D341Med (cell line): Measurements from ENCODE around the gene STAG3.
"Not testable (repeated sequence)": the region's sequence is repeated elsewhere in the genome, so short reads cannot be mapped to it uniquely, and the experiment has no call there.

ENCODE experiments used
- DNase-seq: peaks from one replicate; pipeline ENCODE4 v3.0.0; 2012; ENCODE audit warnings: low spot score

The STAG3 gene

DNA sequence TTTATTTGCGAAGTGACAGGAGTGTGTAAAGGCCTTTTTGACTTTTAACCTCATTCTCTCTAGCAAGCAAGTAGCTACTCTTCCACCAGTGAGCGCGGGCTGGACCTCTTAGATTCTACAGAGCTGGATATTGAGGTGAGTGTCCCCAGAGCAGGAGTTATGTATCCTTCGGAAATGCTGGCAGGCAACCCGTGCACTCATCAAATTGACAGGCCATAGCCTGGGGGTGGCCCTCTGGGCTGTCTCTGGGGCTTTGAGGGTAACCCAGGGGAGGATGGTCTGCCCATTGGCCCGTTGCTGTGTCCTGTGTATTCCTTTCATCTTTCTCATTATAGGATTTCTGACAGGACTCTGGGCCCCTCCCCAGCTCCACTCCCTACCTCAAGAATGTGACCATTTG, 36.0 kb downstream of the STAG3 start:
- no peak for DNase-seq

- DNase-seq = not testable (repeated sequence)
These were observed 36.6 kb downstream of the STAG3 start for GRCh38 chr7:100214356-100214755.

DNA sequence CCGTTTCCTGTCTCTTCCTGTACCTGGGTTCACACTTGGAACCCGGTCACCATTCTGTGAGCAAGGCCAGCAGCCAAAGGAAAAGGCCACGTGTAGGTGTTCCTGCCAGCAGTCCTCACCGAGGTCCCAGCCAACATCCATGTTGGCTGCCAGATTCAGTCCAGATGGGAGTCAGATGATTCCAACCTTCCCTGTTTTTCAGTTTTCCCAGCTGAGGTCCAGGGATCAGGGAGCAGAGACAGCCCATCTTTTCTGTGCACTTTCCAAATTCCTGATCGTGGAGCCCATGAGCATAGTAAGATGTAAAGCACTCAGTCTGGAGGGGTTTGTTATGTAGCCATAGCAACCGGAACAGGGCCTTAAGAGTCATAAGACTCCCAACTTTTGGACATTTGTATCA, 38.2 kb downstream of the STAG3 start:
- DNase-seq = no peak

DNA sequence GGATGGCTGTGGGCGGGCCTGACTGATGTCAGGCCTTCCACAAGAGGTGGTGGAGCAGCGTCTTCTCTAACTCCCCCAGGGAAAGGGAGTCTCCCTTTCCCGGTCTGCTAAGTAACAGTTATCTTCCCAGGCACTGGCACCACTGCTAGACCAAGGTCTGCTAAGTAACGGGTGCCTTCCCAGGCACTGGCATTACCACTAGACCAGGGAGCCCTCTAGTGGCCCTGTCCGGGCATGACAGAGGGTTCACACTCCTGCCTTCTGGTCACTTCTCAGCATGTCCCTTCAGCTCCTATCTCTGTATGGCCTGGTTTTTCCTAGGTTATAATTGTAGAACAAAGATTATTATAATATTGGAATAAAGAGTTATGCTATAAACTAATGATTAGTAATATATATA, 40.2 kb downstream of the STAG3 start:
- not testable (repeated sequence) for DNase-seq

- DNase-seq = no peak
These were observed 41.6 kb downstream of the STAG3 start for GRCh38 chr7:100219271-100219737.

- DNase-seq = not testable (repeated sequence)
These were observed 42.3 kb downstream of the STAG3 start, which contains the start of gene PVRIG for GRCh38 chr7:100219801-100220585. Gene PVRIG, plus strand, starts transcription at chr7:100219949. Its CDS starts 22 bp downstream, at chr7:100219971.

DNA sequence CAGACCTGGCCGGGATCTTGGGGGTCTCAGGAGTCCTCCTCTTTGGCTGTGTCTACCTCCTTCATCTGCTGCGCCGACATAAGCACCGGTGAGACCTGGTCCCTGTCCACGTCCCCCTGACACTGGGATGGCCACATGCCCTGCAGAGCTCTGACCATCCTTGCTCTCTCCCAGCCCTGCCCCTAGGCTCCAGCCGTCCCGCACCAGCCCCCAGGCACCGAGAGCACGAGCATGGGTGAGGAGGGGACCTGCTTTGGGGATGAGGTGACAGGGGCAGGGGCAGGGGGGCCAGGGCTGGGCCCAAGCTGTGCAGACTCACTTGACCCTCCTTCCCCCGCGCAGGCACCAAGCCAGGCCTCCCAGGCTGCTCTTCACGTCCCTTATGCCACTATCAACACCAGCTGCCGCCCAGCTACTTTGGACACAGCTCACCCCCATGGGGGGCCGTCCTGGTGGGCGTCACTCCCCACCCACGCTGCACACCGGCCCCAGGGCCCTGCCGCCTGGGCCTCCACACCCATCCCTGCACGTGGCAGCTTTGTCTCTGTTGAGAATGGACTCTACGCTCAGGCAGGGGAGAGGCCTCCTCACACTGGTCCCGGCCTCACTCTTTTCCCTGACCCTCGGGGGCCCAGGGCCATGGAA, 43.0 kb downstream of the STAG3 start:
- DNase-seq = no peak

GRCh38 chr7:100221231-100221718, 43.6 kb downstream of the STAG3 start:
- no peak for DNase-seq

DNA sequence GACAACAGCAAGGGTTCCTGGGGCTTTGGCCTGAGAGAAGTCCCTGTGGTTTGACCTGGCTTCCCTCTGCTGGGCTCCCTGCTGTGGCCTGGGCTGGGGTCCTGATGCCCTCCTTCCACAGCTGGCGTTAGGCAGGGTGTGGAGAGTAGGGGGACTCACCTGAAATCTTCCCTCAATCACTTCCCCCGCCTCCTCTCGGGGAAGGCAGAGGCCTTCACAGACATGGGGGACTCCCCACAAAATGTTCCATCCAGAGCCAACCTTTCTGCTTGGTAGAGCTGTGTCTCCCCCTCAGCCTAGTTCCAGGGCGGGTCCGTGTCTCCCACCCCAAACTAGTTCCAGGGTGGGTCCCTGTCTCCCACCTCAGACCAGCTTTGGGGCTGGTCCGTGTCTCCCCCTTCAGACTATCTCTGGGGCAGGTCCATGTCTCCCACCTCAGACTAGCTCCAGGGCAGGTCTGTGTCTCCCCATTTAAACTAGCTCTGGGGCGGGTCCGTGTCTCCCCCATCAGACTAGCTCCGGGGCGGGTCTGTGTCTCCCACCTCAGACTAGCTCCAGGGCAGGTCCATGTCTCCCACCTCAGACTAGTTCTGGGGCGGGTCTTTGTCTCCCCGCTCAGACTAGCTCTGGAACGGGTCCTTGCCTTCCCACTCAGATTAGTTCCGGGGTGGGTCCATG, 44.2 kb downstream of the STAG3 start:
- DNase-seq = no peak

- DNase-seq = no peak
These were observed 44.9 kb downstream of the STAG3 start for GRCh38 chr7:100222445-100223132.

DNA sequence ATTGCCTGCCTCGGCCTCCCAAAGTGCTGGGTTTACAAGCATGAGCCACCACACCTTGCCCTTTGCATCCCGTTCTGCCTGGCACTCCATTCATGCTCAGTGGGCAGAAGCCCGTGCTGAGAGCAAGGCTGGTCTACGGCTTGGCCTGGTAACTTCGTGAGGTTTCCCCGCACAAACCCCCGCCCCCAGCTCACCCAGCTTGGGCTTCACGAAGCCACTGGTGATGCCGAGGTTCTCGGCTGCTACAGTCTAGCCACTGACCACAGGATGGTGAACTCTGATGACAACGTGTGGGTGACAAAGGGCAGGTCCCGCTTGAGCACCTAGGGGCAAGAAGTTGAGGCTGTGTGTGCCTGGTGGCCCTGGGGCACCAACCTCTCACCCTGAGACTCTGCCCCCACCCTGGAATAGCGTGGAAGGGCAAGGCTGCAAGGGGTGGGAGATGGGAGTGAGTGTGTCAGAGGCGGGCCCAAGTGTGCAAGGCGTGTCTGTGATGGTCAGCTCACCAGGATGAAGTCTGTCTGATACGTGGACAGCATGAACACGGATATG, 45.7 kb downstream of the STAG3 start:
- DNase-seq = not testable (repeated sequence)

DNA sequence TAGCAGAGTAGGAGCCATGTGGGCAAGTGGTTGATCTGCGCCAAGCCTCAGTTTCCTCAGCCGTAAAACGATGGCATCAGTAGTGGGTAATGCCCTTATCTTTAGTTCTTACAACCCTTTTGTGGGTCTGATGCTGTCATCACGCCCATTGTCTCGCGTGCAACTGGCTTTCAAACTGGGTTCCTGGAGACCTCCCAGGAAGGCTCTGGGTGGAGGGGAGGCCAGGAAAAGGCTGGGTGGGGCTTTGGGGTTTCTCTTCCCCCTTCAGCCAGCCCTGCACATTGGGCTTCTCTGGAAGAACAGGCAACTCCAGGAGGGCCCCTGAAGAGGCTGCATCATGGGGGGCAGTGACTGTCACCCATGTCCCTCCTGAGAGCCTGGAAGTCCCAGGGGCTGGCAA, 47.2 kb downstream of the STAG3 start:
- DNase-seq = not testable (repeated sequence)

GRCh38 chr7:100234660-100235317, 57.1 kb downstream of the STAG3 start:
- not testable (repeated sequence) for DNase-seq

GRCh38 chr7:100239975-100240374, 62.3 kb downstream of the STAG3 start:
- DNase-seq = not testable (repeated sequence)

DNA sequence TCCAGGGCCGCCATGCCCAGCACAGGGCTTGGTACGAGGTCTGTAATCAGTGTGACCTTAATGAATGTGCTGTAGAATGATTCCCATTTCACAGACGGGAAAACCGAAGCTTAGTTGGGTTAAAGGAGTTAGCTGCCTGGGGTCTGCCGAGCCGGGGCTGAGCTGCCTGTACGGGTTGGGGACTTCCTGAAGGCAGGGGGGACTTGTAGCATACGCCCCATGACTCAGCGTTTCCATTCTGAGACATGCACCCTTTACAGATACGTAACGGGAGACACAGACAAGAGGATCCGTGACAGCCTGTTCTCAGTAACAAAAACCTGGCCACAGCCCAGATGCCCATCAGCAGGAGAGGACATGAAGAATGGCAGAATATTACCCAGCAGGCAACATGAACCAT, 65.7 kb downstream of the STAG3 start:
- not testable (repeated sequence) for DNase-seq

- not testable (repeated sequence) for DNase-seq
These were observed 67.4 kb downstream of the STAG3 start for GRCh38 chr7:100244988-100245605.

- not testable (repeated sequence) for DNase-seq
These were observed 68.6 kb downstream of the STAG3 start for GRCh38 chr7:100246121-100246864.

DNA sequence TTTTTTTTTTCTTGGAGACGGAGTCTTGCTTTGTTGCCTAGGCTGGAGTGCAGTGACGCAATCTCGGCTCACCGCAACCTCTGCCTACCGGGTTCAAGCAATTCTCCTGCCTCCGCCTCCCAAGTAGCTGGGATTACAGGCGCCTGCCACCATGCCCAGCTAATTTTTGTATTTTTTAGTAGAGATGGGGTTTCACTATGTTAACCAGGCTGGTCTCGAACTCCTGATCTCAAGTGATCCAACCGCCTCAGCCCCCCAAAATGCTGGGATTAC, 69.1 kb downstream of the STAG3 start:
- not testable (repeated sequence) for DNase-seq

DNA sequence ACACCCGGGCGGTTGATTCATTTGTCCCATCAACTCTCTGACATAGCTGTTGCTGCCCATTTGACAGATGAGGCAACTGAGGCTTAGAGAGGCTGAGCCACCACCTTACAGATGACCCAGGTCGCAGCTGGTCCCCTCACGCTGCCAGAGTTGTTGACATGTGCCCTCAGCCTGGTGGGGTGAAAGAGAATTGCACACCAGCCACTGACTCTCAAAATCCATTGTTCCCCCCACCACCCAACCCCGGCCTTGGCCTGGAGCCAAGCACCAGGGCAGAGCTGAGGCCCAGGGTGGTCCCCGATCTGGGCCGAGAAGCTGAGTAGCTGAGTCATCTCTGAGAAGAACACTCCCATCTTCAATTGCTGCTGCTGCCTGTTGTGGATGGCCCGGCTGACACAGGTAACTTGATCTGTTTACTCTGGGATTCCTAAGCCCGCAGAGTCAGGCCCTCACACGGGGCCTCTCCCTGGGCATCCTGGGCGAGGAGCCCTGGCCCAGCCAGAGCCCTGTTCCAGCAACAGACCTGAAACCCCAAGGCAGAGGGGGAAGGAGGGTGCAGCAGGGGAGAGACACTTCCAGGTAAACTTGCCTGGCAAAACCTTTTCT, 69.5 kb downstream of the STAG3 start:
- peak; percentile 59 for DNase-seq

- no peak for DNase-seq
These were observed 70.8 kb downstream of the STAG3 start for GRCh38 chr7:100248483-100248882.
